Tongue (tissue), 2 donors: ENCODE results near the gene PIGZ. TPM values are rescaled to one million over a fixed set of nuclear protein-coding genes. Genes with fewer than 3 reads are reported as not detected.
A peak's percentile ranks its signal among the peaks of the same experiment; 100 is the strongest.

Source experiments
- DNase-seq: peaks from one replicate; pipeline ENCODE4 v3.0.0-alpha.2; 2015
- total RNA-seq: library from RNA; depleted of rRNA; stranded (reverse); fragments of >200 nt; gene quantifications from one replicate; pipeline ENCODE4 v1.2.3, GENCODE V29; 2014

Gene PIGZ
- total RNA-seq, 1 donor from 2014 or later, result 2.4 TPM

DNA sequence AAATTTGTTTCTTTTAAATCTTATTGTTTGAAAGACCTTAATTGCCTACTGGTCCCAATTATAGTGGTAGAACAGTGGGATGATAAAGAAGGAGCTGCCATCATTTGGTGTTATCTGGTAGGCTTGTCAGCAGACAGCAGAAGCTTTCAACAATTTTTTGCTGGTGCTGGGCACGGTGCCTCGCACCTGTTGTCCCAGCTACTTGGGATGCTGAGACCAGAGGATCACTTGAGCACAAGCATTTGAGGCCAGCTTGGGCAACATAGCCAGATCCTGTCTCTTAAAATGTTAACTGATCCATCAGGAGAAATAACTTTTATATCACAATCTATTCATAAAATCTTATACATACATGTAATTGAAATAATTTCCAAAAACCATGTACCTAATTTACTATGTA lies 64.9 kb downstream of the PIGZ start:
- DNase-seq, result peak; percentile 10

DNA sequence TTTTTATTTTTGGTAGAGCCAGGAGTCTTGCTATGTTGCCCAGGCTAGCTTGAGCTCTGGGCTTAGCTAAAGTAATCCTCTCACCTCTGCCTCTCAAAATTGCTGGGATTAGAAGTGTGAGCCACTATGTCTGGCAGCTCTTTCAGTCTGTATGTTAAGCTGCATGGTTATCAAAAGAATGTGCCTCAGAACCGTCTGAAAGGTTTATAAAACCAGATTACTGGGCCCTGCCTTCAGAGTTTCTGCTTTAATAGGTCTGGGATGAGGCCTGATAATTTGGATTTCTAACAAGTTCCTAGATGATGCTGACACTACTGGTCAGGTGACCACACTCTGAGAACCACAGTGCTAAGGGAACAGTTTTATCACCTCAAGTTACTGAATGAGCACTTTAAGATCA lies 66.3 kb downstream of the PIGZ start:
- DNase-seq, result no peak

DNA sequence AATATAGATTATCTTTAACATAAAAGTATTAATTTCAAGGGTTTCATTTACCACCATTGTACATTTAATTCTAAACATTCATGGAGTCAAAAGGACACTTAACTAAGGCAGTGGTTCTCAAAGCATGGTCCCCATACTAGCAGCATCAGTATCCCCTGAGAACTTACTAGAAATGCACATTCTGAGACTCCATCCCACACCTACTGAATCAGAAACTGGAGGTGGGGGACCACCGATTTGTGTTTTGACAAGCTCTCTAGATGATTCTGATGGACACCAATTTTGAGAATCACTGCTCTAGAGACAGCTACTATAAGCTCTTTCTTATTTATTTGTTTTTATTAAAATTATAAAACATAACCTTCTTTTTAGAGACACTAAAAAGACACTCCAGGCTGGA lies 66.9 kb downstream of the PIGZ start:
- DNase-seq, result no peak

Other genes with a start within 250 kb of the PIGZ start
- 50.9 TPM for gene PAK2, start 229.0 kb downstream of the PIGZ start, total RNA-seq
- gene SENP5, start 100.9 kb downstream of the PIGZ start, total RNA-seq, result 81.4 TPM
- 45.7 TPM for gene NCBP2, start 26.3 kb downstream of the PIGZ start, total RNA-seq
- 6.6 TPM for gene MELTF, start 61.0 kb upstream of the PIGZ start, total RNA-seq